Ovary (tissue), 9 donors: ENCODE measurements around the gene CDKN1B. TPM values are rescaled to one million over a fixed set of nuclear protein-coding genes. Genes with fewer than 3 reads are reported as not detected.

Experiments used
- DNase-seq, 5 donors: peaks; one replicate each; pipeline ENCODE4 v3.0.0-alpha.2; 2019 to 2020
- H3K27ac ChIP-seq, 2 donors: fragments of 200-600 bp; one replicate each; pipeline versions ENCODE4 v1.5.1 to v1.8.0; 2019 to 2022
- H3K27me3 ChIP-seq: fragments of 200-600 bp; one replicate; pipeline ENCODE4 v1.8.0; 2022
- H3K36me3 ChIP-seq: fragments of 200-600 bp; sonication (generic); one replicate; pipeline ENCODE4 v1.5.1; 2019
- H3K4me1 ChIP-seq: one replicate; pipeline ENCODE4 v1.8.1; 2013; ENCODE audit warnings: mild to moderate bottlenecking, moderate library complexity; ENCODE audit not compliant: insufficient read depth
- H3K4me3 ChIP-seq: fragments of 200-600 bp; sonication (generic); one replicate; pipeline ENCODE4 v1.5.1; 2017
- H3K9me3 ChIP-seq, 2 donors: fragments of 200-600 bp in 1 of 2; sonication (generic) in 1 of 2; one replicate each; pipeline versions ENCODE4 v1.5.1 to v1.8.1; 2013 to 2019; ENCODE audit warnings: mild to moderate bottlenecking in 1 of 2, moderate library complexity in 1 of 2
- CTCF ChIP-seq, 3 donors: fragments of 450-650 bp in 2 of 3; fragments of 200-600 bp in 1 of 3; IDR thresholded peaks; one replicate each; pipeline versions ENCODE4 v1.5.1 to v1.8.0; 2016 to 2022; ENCODE audit warnings: antibody characterized with exemption in 3 of 3, mild to moderate bottlenecking in 1 of 3
- EP300 ChIP-seq: sonication (generic); formaldehyde crosslinking; IDR thresholded peaks from one replicate; pipeline ENCODE4 v1.6.1; 2017; ENCODE audit warnings: antibody characterized with exemption
- POLR2A ChIP-seq: fragments of 450-650 bp; IDR thresholded peaks from one replicate; pipeline ENCODE4 v1.6.1; 2017; ENCODE audit warnings: antibody characterized with exemption, mild to moderate bottlenecking, moderate library complexity
- WGBS, 3 donors: extraction: QIAGEN DNeasy Blood & Tissue Kit in 1 of 3; methylation state at CpG; one replicate each; pipeline versions ENCODE4 v1.1.5 to v1.1.7; 2013 to 2017; 5-methylcytosine and 5-hydroxymethylcytosine counted together
- intact Hi-C, 4 donors: fragments of 100-400 bp; cut with DNase I; formaldehyde crosslinking; loops; one replicate each; pipeline versions ENCODE4 v1.11.0 to v1.15.1; 2022 to 2023
- polyA plus RNA-seq, 2 donors: library from polyadenylated mRNA; stranded (reverse); fragments of 200-250 nt in 1 of 2; fragments of 350-450 nt in 1 of 2; fragmentation: Illumina TruSeq in 1 of 2; extraction: RNeasy Lipid Tissue Mini Kit (QIAGEN cat#74804) in 1 of 2; gene quantifications; one replicate each; pipeline ENCODE4 v1.2.3, GENCODE V29; 2013 to 2014
- total RNA-seq, 7 donors: library from RNA; depleted of rRNA in 2 of 7; stranded (reverse); fragments of >200 nt in 2 of 7; fragmentation: NEBNext Ultra II Directional in 3 of 7; extraction: Animal tissue kit (Norgen Biotek cat#: 25700) in 3 of 7; gene quantifications; one replicate each; pipeline versions ENCODE4 v1.1.0 to v1.2.4, GENCODE V29; 2016 to 2023
- donor health status: DM: no; HTN: no; CAD: no; lungs with moderate emphysema.
- donor health status: DM: no; HTN: no; CAD: no.
- donor health status: Bipolar disorder and iron deficiency.
- donor health status: DM: yes; HTN: yes; CAD: no.
- donor health status: DM: no; HTN: no; CAD: no.
- donor health status: DM: yes; HTN: yes; CAD: no.

The CDKN1B gene
- total and polyA plus RNA-seq, 9 donors, result 54.3 to 90.2 (median 75.5) TPM

DNA sequence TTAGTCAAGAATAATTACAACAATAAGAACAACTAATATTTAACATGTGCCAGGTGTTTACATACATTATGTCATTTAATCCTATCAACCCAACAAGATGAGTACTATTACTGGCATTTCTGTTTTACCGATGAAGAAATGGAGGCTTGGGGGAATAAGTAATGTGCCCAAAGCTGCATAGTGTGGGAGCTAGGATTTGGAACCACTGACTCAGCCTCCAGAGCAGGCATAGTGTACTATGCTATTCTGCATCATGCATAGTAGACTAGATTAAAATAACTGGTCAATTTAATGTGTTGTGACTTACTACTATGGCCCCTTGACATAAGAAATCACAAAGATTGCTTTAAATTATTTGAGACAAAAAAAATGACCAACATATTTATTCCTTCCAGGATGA, 30.7 kb upstream of the CDKN1B start:
- Histone ChIP-seq H3K4me1 (no peaks in the 10 kb centered on the region), H3K4me3 (no peak overlapping the region), H3K27me3 (no peaks in the 10 kb centered on the region), H3K36me3 (no peaks in the 10 kb centered on the region), H3K27ac (no peak overlapping the region), H3K9me3 (no peaks in the 10 kb centered on the region)
- TF ChIP-seq EP300 (no peak), CTCF (IDR thresholded peaks at IDR 0.05) (no peak), POLR2A (no peak)
- WGBS, 3 donors, result 96 to 97% (median 97%) methylated on average over 1 of the region's 1 CpG
- intact Hi-C loops, result no loop called here
- DNase-seq, result no peak

GRCh38 chr12:12686925-12687324, 30.2 kb upstream of the CDKN1B start:
- H3K27ac ChIP-seq, result no peak overlapping the region
- H3K4me3 ChIP-seq, result no peak overlapping the region
- no peak for DNase-seq
- no peaks in the 10 kb centered on the region for H3K9me3 ChIP-seq
- no peaks in the 10 kb centered on the region for H3K27me3 ChIP-seq
- H3K4me1 ChIP-seq, result no peaks in the 10 kb centered on the region
- no peak for TF ChIP-seq CTCF (IDR thresholded peaks at IDR 0.05)
- no peak for TF ChIP-seq POLR2A
- no peaks in the 10 kb centered on the region for H3K36me3 ChIP-seq
- intact Hi-C loops, result no loop called here

- H3K9me3 ChIP-seq, result no peaks in the 10 kb centered on the region
- no peaks in the 10 kb centered on the region for H3K4me1 ChIP-seq
- H3K4me3 ChIP-seq, result no peak overlapping the region
- no peak overlapping the region for H3K27ac ChIP-seq
- H3K36me3 ChIP-seq, result no peaks in the 10 kb centered on the region
- TF ChIP-seq POLR2A (no peak), EP300 (no peak), CTCF (IDR thresholded peaks at IDR 0.05) (no peak)
- DNase-seq, result no peak
- no peaks in the 10 kb centered on the region for H3K27me3 ChIP-seq
- intact Hi-C loops, result no loop called here
- WGBS, 3 donors, result 81 to 82% (median 82%) methylated on average over 5 of the region's 5 CpGs
Measured at GRCh38 chr12:12689647-12690300, 27.4 kb upstream of the CDKN1B start.

GRCh38 chr12:12691549-12691948, 25.6 kb upstream of the CDKN1B start:
- Histone ChIP-seq H3K27ac (no peak overlapping the region), H3K4me1 (no peaks in the 10 kb centered on the region), H3K36me3 (no peaks in the 10 kb centered on the region), H3K4me3 (no peak overlapping the region), H3K9me3 (no peaks in the 10 kb centered on the region), H3K27me3 (no peaks in the 10 kb centered on the region)
- intact Hi-C loops, result no loop called here
- TF ChIP-seq POLR2A (no peak), CTCF (IDR thresholded peaks at IDR 0.05) (no peak), EP300 (no peak)
- 89 to 94% (median 91%) methylated on average over 2 of the region's 2 CpGs for WGBS, 3 donors
- no peak for DNase-seq
